ENCODE results near the gene SIRPA. TPM values are rescaled to one million over a fixed set of nuclear protein-coding genes. Genes with fewer than 3 reads are reported as not detected.

Gene SIRPA
- total RNA-seq, 1 experiment from 2014 or later: 8.9 TPM

DNA sequence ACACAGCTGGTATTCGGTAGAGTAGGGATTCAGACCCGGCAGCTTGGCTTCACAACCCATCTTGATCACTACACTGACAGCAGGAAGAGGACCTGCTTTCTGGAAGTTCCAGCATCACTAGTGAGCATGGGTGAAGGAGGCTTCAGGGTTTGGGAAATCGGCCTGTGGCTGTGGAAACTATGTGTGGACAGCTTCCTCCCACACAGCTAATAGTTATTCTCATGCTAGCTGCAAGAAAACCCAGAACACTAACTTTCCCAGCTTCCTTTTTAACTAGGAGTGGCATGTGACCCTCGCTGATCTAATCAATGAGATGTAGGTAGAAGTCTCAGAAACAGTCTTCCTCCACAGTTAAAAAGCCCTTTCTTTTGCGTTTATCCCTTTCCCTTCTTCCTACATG is 36.3 kb upstream of the SIRPA start:
- ChIA-PET CTCF (no interaction called here), POLR2A (no interaction called here)
- TF ChIP-seq CREB1 (CRISPR knock-in tag; IDR thresholded peaks at IDR 0.05) (no peak), ZNF138 (CRISPR knock-in tag; conservative IDR thresholded peaks at IDR 0.05) (no peak), TCF7 (CRISPR knock-in tag; IDR thresholded peaks at IDR 0.05; ENCODE audit: low read depth) (no peak), ZBTB21 (CRISPR knock-in tag; IDR thresholded peaks at IDR 0.05; ENCODE audit: borderline replicate concordance) (no peak)
- TF ChIP-seq, protein P1, sequence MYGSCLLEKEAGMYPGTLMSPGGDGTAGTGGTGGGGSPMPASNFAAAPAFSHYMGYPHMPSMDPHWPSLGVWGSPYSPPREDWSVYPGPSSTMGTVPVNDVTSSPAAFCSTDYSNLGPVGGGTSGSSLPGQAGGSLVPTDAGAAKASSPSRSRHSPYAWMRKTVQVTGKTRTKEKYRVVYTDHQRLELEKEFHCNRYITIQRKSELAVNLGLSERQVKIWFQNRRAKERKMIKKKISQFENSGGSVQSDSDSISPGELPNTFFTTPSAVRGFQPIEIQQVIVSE (CRISPR knock-in tag; IDR thresholded peaks at IDR 0.05; ENCODE audit: borderline replicate concordance): no peak
- Mint-ChIP-seq H3K36me3 (no peaks in the 10 kb centered on the region), H3K27ac (no peak overlapping the region), H3K9me3 (no peaks in the 10 kb centered on the region), H3K4me1 (peaks cover 19% of the 10 kb centered on the region), H3K27me3 (ENCODE audit: low read depth) (no peaks in the 10 kb centered on the region; the same call in 1 of the 2 replicates), H3K4me3 (no peak overlapping the region)
- ATAC-seq (no peak), DNase-seq (ENCODE audit: low spot score) (no peak)

DNA sequence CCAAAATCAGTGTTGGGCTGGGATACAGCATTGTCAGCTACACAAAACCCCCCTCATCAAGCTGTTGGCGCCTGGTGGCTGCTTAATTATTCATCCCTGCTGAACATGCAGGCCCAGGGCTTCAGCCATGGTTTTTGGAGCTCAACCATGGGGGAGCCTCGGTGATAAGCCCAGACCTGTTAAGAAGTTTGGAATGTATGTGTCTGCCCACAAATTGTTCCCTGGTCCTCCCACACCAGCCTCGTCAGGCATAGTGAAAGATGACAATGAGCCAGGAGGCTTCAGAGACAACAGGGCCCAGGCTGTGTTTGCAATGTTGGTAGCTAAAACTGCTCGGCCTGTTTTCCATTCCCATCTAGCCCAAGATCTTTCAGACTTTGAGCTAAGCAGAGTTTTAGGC is 34.8 kb upstream of the SIRPA start:
- TF ChIP-seq, protein P2, sequence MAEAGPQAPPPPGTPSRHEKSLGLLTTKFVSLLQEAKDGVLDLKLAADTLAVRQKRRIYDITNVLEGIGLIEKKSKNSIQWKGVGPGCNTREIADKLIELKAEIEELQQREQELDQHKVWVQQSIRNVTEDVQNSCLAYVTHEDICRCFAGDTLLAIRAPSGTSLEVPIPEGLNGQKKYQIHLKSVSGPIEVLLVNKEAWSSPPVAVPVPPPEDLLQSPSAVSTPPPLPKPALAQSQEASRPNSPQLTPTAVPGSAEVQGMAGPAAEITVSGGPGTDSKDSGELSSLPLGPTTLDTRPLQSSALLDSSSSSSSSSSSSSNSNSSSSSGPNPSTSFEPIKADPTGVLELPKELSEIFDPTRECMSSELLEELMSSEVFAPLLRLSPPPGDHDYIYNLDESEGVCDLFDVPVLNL (CRISPR knock-in tag; IDR thresholded peaks at IDR 0.05; ENCODE audit: borderline replicate concordance, low read depth): no peak
- TF ChIP-seq ZNF219 (CRISPR knock-in tag; IDR thresholded peaks at IDR 0.05; ENCODE audit: borderline replicate concordance): no peak
- no peak for TF ChIP-seq TP53 (CRISPR knock-in tag; IDR thresholded peaks at IDR 0.05)
- TF ChIP-seq FOXJ3 (CRISPR knock-in tag; IDR thresholded peaks at IDR 0.05; ENCODE audit: borderline replicate concordance): no peak
- TF ChIP-seq PRRX2 (CRISPR knock-in tag; IDR thresholded peaks at IDR 0.05): no peak
- DNase-seq (ENCODE audit: low spot score) (no peak), ATAC-seq (no peak)
- no peak overlapping the region for H3K4me3 Mint-ChIP-seq
- no peaks in the 10 kb centered on the region for H3K36me3 Mint-ChIP-seq
- CTCF ChIA-PET: interaction anchor here (0.9 to 1.9 kb wide), 5 partner anchors 18 to 312 kb away, joined by 3 to 6 read pairs (median 3); no protein-coding TSS in a partner anchor
- POLR2A ChIA-PET: interaction anchor here (0.8 kb wide), 1 partner anchor 609 kb away, joined by 3 read pairs; no protein-coding TSS in a partner anchor
- H3K27ac Mint-ChIP-seq: no peak overlapping the region
- H3K9me3 Mint-ChIP-seq: no peaks in the 10 kb centered on the region
- H3K4me1 Mint-ChIP-seq: peaks cover 19% of the 10 kb centered on the region
- no peaks in the 10 kb centered on the region; the same call in 1 of the 2 replicates for H3K27me3 Mint-ChIP-seq (ENCODE audit: low read depth)

DNA sequence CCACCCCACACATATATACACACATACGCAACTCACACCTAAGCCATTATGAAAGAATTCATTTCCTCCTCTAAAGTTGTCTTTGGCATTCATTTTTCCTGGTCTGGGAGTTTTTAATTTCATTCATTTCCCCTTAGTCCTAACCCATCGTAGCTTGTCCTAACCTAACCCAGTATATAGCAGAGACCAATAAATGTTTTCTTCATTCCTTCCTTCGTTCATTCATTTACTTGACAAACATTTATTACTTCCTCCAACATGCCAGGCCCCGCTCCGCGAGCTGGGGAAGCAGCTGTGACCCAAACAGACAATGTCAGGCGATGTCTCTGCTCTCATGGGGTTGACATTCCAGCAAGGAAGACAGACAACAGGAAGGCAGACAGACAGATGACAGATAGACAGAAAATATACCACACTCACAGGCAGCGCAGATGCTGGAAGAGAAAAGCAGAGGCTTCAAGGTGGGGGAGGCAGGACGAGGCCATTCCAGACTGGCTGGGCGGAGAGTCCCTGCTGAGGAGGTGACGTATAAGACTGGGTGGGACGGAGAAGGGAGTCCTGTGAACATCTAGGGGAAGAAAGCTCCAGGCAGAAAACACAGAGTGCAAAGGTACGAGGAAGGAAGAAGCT is 33.7 kb upstream of the SIRPA start:
- no peaks in the 10 kb centered on the region; the same call in 1 of the 2 replicates for H3K27me3 Mint-ChIP-seq (ENCODE audit: low read depth)
- no peaks in the 10 kb centered on the region for H3K36me3 Mint-ChIP-seq
- H3K27ac Mint-ChIP-seq: no peak overlapping the region
- TF ChIP-seq PRRX2 (CRISPR knock-in tag; IDR thresholded peaks at IDR 0.05) (no peak), RELA (CRISPR knock-in tag; IDR thresholded peaks at IDR 0.05; ENCODE audit: borderline replicate concordance) (no peak), FOXJ3 (CRISPR knock-in tag; IDR thresholded peaks at IDR 0.05; ENCODE audit: borderline replicate concordance) (no peak), TP53 (CRISPR knock-in tag; IDR thresholded peaks at IDR 0.05) (no peak), KAT7 (CRISPR knock-in tag; IDR thresholded peaks at IDR 0.05; ENCODE audit: borderline replicate concordance) (no peak), NR3C1 (CRISPR knock-in tag; conservative IDR thresholded peaks at IDR 0.05; ENCODE audit: low read depth) (no peak), NFATC4 (CRISPR knock-in tag; IDR thresholded peaks at IDR 0.05) (no peak)
- TF ChIP-seq, protein P3, sequence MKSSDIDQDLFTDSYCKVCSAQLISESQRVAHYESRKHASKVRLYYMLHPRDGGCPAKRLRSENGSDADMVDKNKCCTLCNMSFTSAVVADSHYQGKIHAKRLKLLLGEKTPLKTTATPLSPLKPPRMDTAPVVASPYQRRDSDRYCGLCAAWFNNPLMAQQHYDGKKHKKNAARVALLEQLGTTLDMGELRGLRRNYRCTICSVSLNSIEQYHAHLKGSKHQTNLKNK (CRISPR knock-in tag; IDR thresholded peaks at IDR 0.05): no peak
- TF ChIP-seq, protein P4, sequence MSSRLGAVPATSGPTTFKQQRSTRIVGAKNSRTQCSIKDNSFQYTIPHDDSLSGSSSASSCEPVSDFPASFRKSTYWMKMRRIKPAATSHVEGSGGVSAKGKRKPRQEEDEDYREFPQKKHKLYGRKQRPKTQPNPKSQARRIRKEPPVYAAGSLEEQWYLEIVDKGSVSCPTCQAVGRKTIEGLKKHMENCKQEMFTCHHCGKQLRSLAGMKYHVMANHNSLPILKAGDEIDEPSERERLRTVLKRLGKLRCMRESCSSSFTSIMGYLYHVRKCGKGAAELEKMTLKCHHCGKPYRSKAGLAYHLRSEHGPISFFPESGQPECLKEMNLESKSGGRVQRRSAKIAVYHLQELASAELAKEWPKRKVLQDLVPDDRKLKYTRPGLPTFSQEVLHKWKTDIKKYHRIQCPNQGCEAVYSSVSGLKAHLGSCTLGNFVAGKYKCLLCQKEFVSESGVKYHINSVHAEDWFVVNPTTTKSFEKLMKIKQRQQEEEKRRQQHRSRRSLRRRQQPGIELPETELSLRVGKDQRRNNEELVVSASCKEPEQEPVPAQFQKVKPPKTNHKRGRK (CRISPR knock-in tag; IDR thresholded peaks at IDR 0.05; ENCODE audit: borderline replicate concordance): no peak
- ChIA-PET CTCF (interaction anchor here (1.4 to 1.9 kb wide), 3 partner anchors 8 to 311 kb away, joined by 3 to 6 read pairs (median 3); no protein-coding TSS in a partner anchor), POLR2A (no interaction called here)
- DNase-seq (ENCODE audit: low spot score): no peak
- peaks cover 19% of the 10 kb centered on the region for H3K4me1 Mint-ChIP-seq
- no peak for ATAC-seq
- H3K9me3 Mint-ChIP-seq: no peaks in the 10 kb centered on the region
- no peak overlapping the region for H3K4me3 Mint-ChIP-seq
